HG02759 (cell line): Measurements from ENCODE around the gene SLC9A1.

Experiments used
- ATAC-seq: cut with Tn5 transposase; IDR thresholded peaks from one replicate; pipeline ENCODE4 v1.9.1; 2021; ENCODE audit warnings: mild to moderate bottlenecking, moderate library complexity; ENCODE audit not compliant: unreplicated experiment

SLC9A1 gene

GRCh38 chr1:27108588-27108987 is 46.3 kb downstream of the SLC9A1 start:
- no peak for ATAC-seq

- ATAC-seq: peak; percentile 60
Measured at GRCh38 chr1:27106561-27107323, 48.2 kb downstream of the SLC9A1 start.

GRCh38 chr1:27105018-27105417 is 49.9 kb downstream of the SLC9A1 start:
- no peak for ATAC-seq

- no peak for ATAC-seq
Measured at GRCh38 chr1:27103498-27103897, 51.4 kb downstream of the SLC9A1 start.

- ATAC-seq: peak; percentile 38
Measured at GRCh38 chr1:27102707-27103468, 52.0 kb downstream of the SLC9A1 start.

- ATAC-seq: no peak
Measured at GRCh38 chr1:27102134-27102706, 52.7 kb downstream of the SLC9A1 start.

- ATAC-seq: no peak
Measured at GRCh38 chr1:27101696-27102095, 53.2 kb downstream of the SLC9A1 start.

- no peak for ATAC-seq
Measured at GRCh38 chr1:27101054-27101491, 53.9 kb downstream of the SLC9A1 start.

- ATAC-seq: no peak
Measured at GRCh38 chr1:27100335-27101053, 54.4 kb downstream of the SLC9A1 start.

GRCh38 chr1:27099587-27100334 is 55.2 kb downstream of the SLC9A1 start:
- no peak for ATAC-seq

- no peak for ATAC-seq
Measured at GRCh38 chr1:27099135-27099586, 55.8 kb downstream of the SLC9A1 start.

- no peak for ATAC-seq
Measured at GRCh38 chr1:27098431-27099134, 56.3 kb downstream of the SLC9A1 start.

- no peak for ATAC-seq
Measured at GRCh38 chr1:27097484-27097917, 57.4 kb downstream of the SLC9A1 start.

- ATAC-seq: no peak
Measured at GRCh38 chr1:27095576-27095975, 59.3 kb downstream of the SLC9A1 start.

GRCh38 chr1:27092888-27093287 is 62.0 kb downstream of the SLC9A1 start:
- ATAC-seq: no peak

GRCh38 chr1:27090911-27091310 is 64.0 kb downstream of the SLC9A1 start:
- ATAC-seq: no peak

GRCh38 chr1:27087371-27088220 is 67.3 kb downstream of the SLC9A1 start:
- ATAC-seq: no peak

GRCh38 chr1:27086628-27087027 is 68.3 kb downstream of the SLC9A1 start:
- no peak for ATAC-seq

- no peak for ATAC-seq
Measured at GRCh38 chr1:27086026-27086425, 68.9 kb downstream of the SLC9A1 start.
